K562 (cell line): Measurements from ENCODE around the gene ANK3. TPM values are rescaled to one million over a fixed set of nuclear protein-coding genes. Genes with fewer than 3 reads are reported as not detected.
A peak's percentile ranks its signal among the peaks of the same experiment; 100 is the strongest.

Source experiments
- ATAC-seq: fragments of 200-7000 bp; cut with Tn5 transposase; 3 replicates; pipeline ENCODE4 v1.9.1; 2020; ENCODE audit warnings: moderate library complexity
- BruUV-seq: library from RNA; stranded (reverse); fragments of 400-500 nt; replicated peaks from 2 replicates; lab custom pipeline; 2021; lab: Mats Ljungman, UMichigan
- CTCF ChIA-PET: fragments of 300-600 bp; formaldehyde crosslinking; extraction: SDS; loops from one replicate; lab custom pipeline; 2021; ENCODE audit warnings: low intra/inter-chr PET ratio; lab: Yijun Ruan, JAX
- POLR2A ChIA-PET: fragments of 300-600, 350-650 bp; sonication (Branson Sonifier 250); formaldehyde crosslinking; extraction: SDS; loops from one replicate; lab custom pipeline; 2021; ENCODE audit warnings: antibody characterized with exemption, inconsistent platforms; lab: Yijun Ruan, JAX
- DNase-seq, 4 experiments: peaks; one replicate each; pipeline versions ENCODE4 v3.0.0 to v3.0.0-alpha.2; 2011 to 2018; ENCODE audit warnings: low spot score in 3 of 4, mixed read lengths in 3 of 4; ENCODE audit errors: extremely low read depth in 1 of 4
- FAIRE-seq: peaks from 2 replicates; lab custom pipeline; 2011; peaks lifted over from hg19 to GRCh38; lab: Jason Lieb, UNC
- H2AFZ ChIP-seq: 2 replicates; pipeline ENCODE4 v1.6.0; 2011; ENCODE audit warnings: low read depth, low read length, control low read depth, inconsistent platforms
- H3K27ac ChIP-seq: fragments of 200-600 bp; 3 replicates; pipeline ENCODE4 v1.8.0; 2011; ENCODE audit warnings: low read depth, mild to moderate bottlenecking, control low read depth, inconsistent platforms, low read length, moderate library complexity, mixed read lengths; ENCODE audit errors: extremely low read depth
- H3K27me3 ChIP-seq, 2 experiments: fragments of 300-600 bp in 1 of 2; 2 replicates in 1 of 2; 3 replicates in 1 of 2; pipeline versions ENCODE4 v1.6.0 to v1.8.0; 2011; ENCODE audit warnings: inconsistent platforms in 2 of 2, low read length in 2 of 2, mild to moderate bottlenecking in 1 of 2, mixed read lengths in 1 of 2, moderate library complexity in 1 of 2; ENCODE audit not compliant: control insufficient read depth in 2 of 2, insufficient read depth in 2 of 2
- H3K36me3 ChIP-seq: fragments of 300-600 bp; 3 replicates; pipeline ENCODE4 v1.8.0; 2011; ENCODE audit warnings: mild to moderate bottlenecking, low read length, inconsistent platforms; ENCODE audit not compliant: control insufficient read depth, insufficient read depth
- H3K4me1 ChIP-seq, 2 experiments: fragments of 200-600 bp in 1 of 2; replicated peaks in 1 of 2; 2 replicates in 1 of 2; 3 replicates in 1 of 2; pipeline versions ENCODE4 v1.5.1 to v1.8.0; 2011; ENCODE audit warnings: inconsistent platforms in 2 of 2, low read length in 2 of 2, mild to moderate bottlenecking in 1 of 2, mixed read lengths in 1 of 2, moderate library complexity in 1 of 2; ENCODE audit not compliant: control insufficient read depth in 2 of 2, insufficient read depth in 2 of 2
- H3K4me2 ChIP-seq: 2 replicates; pipeline ENCODE4 v1.6.1; 2011; ENCODE audit warnings: low read length, control low read depth, inconsistent platforms, mixed read lengths; ENCODE audit not compliant: insufficient read depth
- H3K4me3 ChIP-seq: fragments of 200-600 bp; sonication (generic), shearing (Covaris generic); 2 replicates; pipeline ENCODE4 v1.5.1; 2016; ENCODE audit warnings: control low read depth, inconsistent platforms
- H3K79me2 ChIP-seq: fragments of 200-600 bp; 3 replicates; pipeline ENCODE4 v1.8.0; 2011; ENCODE audit warnings: low read length, inconsistent platforms; ENCODE audit not compliant: control insufficient read depth, insufficient read depth
- H3K9ac ChIP-seq, 2 experiments: 2 replicates each; pipeline versions ENCODE4 v1.6.0 to v1.6.1; 2011; ENCODE audit warnings: low read depth in 2 of 2, low read length in 2 of 2, control low read depth in 1 of 2, inconsistent platforms in 1 of 2, mild to moderate bottlenecking in 1 of 2, mixed read lengths in 1 of 2; ENCODE audit not compliant: insufficient read depth in 1 of 2
- H3K9me1 ChIP-seq: one replicate; pipeline ENCODE4 v1.6.0; 2011; ENCODE audit warnings: inconsistent platforms, mild to moderate bottlenecking, low read length, moderate library complexity; ENCODE audit not compliant: control insufficient read depth, insufficient read depth
- H3K9me3 ChIP-seq: replicated peaks from 2 replicates; pipeline ENCODE4 v1.5.1; 2011; ENCODE audit warnings: low read depth, low read length, inconsistent platforms; ENCODE audit not compliant: control insufficient read depth, insufficient read depth
- H4K20me1 ChIP-seq: replicated peaks from 2 replicates; pipeline ENCODE4 v1.6.1; 2011; ENCODE audit warnings: low read length, inconsistent platforms, mixed read lengths; ENCODE audit not compliant: control insufficient read depth, insufficient read depth
- CXXC5 ChIP-seq: fragments of 250-450 bp; sonication (Bioruptor Pico); IDR thresholded peaks from 2 replicates; pipeline ENCODE4 v1.8.0; 2022; ENCODE audit warnings: inconsistent platforms, mild to moderate bottlenecking, moderate library complexity
- EP400 ChIP-seq: fragments of 450-650 bp; IDR thresholded peaks from 2 replicates; pipeline ENCODE4 v1.6.1; 2017; ENCODE audit warnings: antibody characterized with exemption, mild to moderate bottlenecking, moderate library complexity
- ESRRB ChIP-seq: fragments of 250-450 bp; sonication (Bioruptor Pico); IDR thresholded peaks from 2 replicates; pipeline ENCODE4 v1.5.0; 2020; ENCODE audit warnings: mild to moderate bottlenecking, moderate library complexity, borderline replicate concordance
- GATA2 ChIP-seq: sonication (generic); formaldehyde crosslinking; IDR thresholded peaks from 2 replicates; pipeline ENCODE4 v1.4.0; 2020; ENCODE audit warnings: mild to moderate bottlenecking, missing genetic modification reagents
- HDAC1 ChIP-seq, 2 experiments: fragments of 450-650 bp; IDR thresholded peaks; 2 replicates each; pipeline ENCODE4 v1.6.1; 2016 to 2017; ENCODE audit warnings: inconsistent platforms in 1 of 2, mild to moderate bottlenecking in 1 of 2, moderate library complexity in 1 of 2
- KDM5B ChIP-seq: fragments of 200-600 bp; sonication (generic); IDR thresholded peaks from 2 replicates; pipeline ENCODE4 v1.6.1; 2012; ENCODE audit warnings: low read depth, mild to moderate bottlenecking, moderate library complexity, low read length, control low read depth, inconsistent platforms; ENCODE audit not compliant: insufficient replicate concordance
- LEF1 ChIP-seq: fragments of 450-650 bp; IDR thresholded peaks from 2 replicates; pipeline ENCODE4 v1.6.1; 2016; ENCODE audit warnings: mild to moderate bottlenecking
- MAFG ChIP-seq: fragments of 450-650 bp; conservative IDR thresholded peaks from 2 replicates; pipeline ENCODE4 v1.6.1; 2016; ENCODE audit warnings: missing genetic modification characterization, missing compliant biosample characterization
- MAFK ChIP-seq: IDR thresholded peaks from 2 replicates; pipeline ENCODE4 v1.6.1; 2011; ENCODE audit warnings: low read length, improper control_type of control experiment
- MECOM ChIP-seq: fragments of 250-450 bp; sonication (Bioruptor Pico); IDR thresholded peaks from 2 replicates; pipeline ENCODE4 v1.8.0; 2022; ENCODE audit warnings: inconsistent platforms
- MEF2D ChIP-seq: conservative IDR thresholded peaks from 2 replicates; pipeline ENCODE4 v1.6.1; 2016; ENCODE audit warnings: low read depth, missing genetic modification characterization, missing compliant biosample characterization
- MXI1 ChIP-seq: IDR thresholded peaks from 2 replicates; pipeline ENCODE4 v1.6.1; 2011; ENCODE audit warnings: low read depth, mild to moderate bottlenecking, improper control_type of control experiment, low read length
- NCOA1 ChIP-seq: fragments of 450-650 bp; IDR thresholded peaks from 2 replicates; pipeline ENCODE4 v1.6.1; 2016; ENCODE audit warnings: low read depth
- RBM22 ChIP-seq: fragments of 200-400 bp; formaldehyde crosslinking; IDR thresholded peaks from 2 replicates; pipeline ENCODE4 v1.6.1; 2018; ENCODE audit warnings: low read length, low read depth; ENCODE audit not compliant: poor library complexity, severe bottlenecking
- TBL1XR1 ChIP-seq, 2 experiments: IDR thresholded peaks; 2 replicates each; pipeline ENCODE4 v1.6.1; 2012; ENCODE audit warnings: improper control_type of control experiment in 2 of 2, low read length in 2 of 2, mild to moderate bottlenecking in 1 of 2
- THRAP3 ChIP-seq: fragments of 450-650 bp; IDR thresholded peaks from 2 replicates; pipeline ENCODE4 v1.6.1; 2016; ENCODE audit warnings: mild to moderate bottlenecking, inconsistent platforms, borderline replicate concordance
- WGBS: fragments of 100-300 bp; shearing (Covaris generic); methylation state at CpG from one replicate; pipeline ENCODE4 v1.1.6; 2016; ENCODE audit warnings: low coverage, mixed read lengths; ENCODE audit not compliant: insufficient coverage; ENCODE audit errors: missing lambda C conversion rate; 5-methylcytosine and 5-hydroxymethylcytosine counted together
- in situ Hi-C: fragments of 300-500 bp; cut with MboI; formaldehyde crosslinking; loops from 4 replicates; pipeline ENCODE4 v1.15.0; 2018; ENCODE audit warnings: inconsistent platforms, mixed read lengths
- intact Hi-C: fragments of 100-400 bp; cut with micrococcal nuclease; formaldehyde crosslinking; loops from 2 replicates; pipeline ENCODE4 v1.14.2; 2022
- polyA plus RNA-seq, 8 experiments: library from polyadenylated mRNA; depleted of rRNA in 4 of 8; stranded (reverse) in 5 of 8; unstranded in 3 of 8; fragments of >200 nt; fragmentation: Nextera tagmentation in 2 of 8; fragmentation: Illumina TruSeq in 1 of 8; extraction: Ambion mirVana in 2 of 8; extraction: Trizol in 1 of 8; gene quantifications; 2 replicates each; pipeline versions ENCODE4 v1.2.1 to v1.2.3, GENCODE V29; 2011 to 2014; ENCODE audit warnings: inconsistent platforms in 1 of 8, missing spikeins in 1 of 8
- total RNA-seq, 7 experiments: library from RNA; depleted of rRNA in 6 of 7; stranded (reverse); fragments of >200 nt in 6 of 7; fragmentation: Illumina TruSeq in 2 of 7; extraction: Trizol in 2 of 7; gene quantifications; 2 replicates each; pipeline versions ENCODE4 v1.2.1 to v1.2.3, GENCODE V29; 2011 to 2021; ENCODE audit warnings: low replicate concordance in 1 of 7
- TF ChIP-seq, protein P1 (sequence below): sonication (generic); formaldehyde crosslinking; IDR thresholded peaks from 2 replicates; pipeline ENCODE4 v1.8.1; 2022; ENCODE audit warnings: missing genetic modification reagents

ANK3 gene
- total and polyA plus RNA-seq, 9 of the 15 experiments (the other 6 are each of a cell fraction or from before 2014, with no cell fraction given) = 10.0 to 32.3 (median 17.9) TPM

DNA sequence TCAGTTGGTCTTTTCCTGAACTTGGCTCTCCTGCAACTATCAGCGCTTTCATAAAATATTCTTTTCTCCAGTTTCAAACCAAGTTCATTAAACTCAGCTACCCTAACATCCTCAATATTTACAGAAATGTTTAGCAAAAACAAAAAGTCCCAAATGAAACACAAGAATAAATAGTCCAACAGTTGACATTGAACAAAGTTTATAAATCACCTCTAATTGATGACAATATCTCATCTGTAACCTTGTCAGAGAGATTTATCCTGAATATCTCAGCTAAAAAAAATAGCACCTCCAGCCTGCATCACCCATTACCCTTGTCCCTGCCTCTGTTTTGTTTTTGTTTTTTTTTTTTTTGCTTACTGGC, 76.1 kb downstream of the ANK3 start (continued):
- TF ChIP-seq MEF2D (tag) (0 out of 2 replicates have a peak, but pooled peaks have one; percentile 4), RBM22 (no peak), CXXC5 (CRISPR knock-in tag) (no peak; the same call in 1 of the 2 replicates), NCOA1 (0 out of 2 replicates have a peak, but pooled peaks have one; percentile 5)

GRCh38 chr10:60312818-60313588, 76.7 kb downstream of the ANK3 start:
- FAIRE-seq (peak; percentile 88), DNase-seq (peak; percentile 26 to 85 (median 58)), ATAC-seq (peak; percentile 79)
- Histone ChIP-seq H3K27ac (peak overlapping the region; percentile 85), H3K79me2 (no peaks in the 10 kb centered on the region), H3K4me1 (peaks cover 11 to 59% of the 10 kb centered on the region in 2 experiments), H3K4me2 (peak overlapping the region; percentile 52), H3K9me3 (no peaks in the 10 kb centered on the region), H3K9me1 (no peaks in the 10 kb centered on the region), H3K9ac (no peak overlapping the region), H4K20me1 (no peaks in the 10 kb centered on the region), H3K36me3 (no peaks in the 10 kb centered on the region), H3K27me3 (no peaks in the 10 kb centered on the region), H3K4me3 (no peak overlapping the region), H2AFZ (peak overlapping the region; percentile 61)
- no TSS peak for BruUV-seq
- intact Hi-C loops = no loop called here
- ChIA-PET POLR2A (interaction anchor here (0.6 to 2.2 kb wide), 13 partner anchors 11 to 465 kb away, joined by 3 to 28 read pairs (median 4); partner anchors contain the start of genes CCDC6 and CDK1), CTCF (no interaction called here)
- in situ Hi-C loops = no loop called here
- WGBS = 2% methylated on average over 6 of the region's 6 CpGs
- TF ChIP-seq LEF1 (peak; percentile 85), TBL1XR1 (IDR thresholded peaks at IDR 0.05; ENCODE audit: low read length in 2 of 2) (peak in 1 of 2 experiments; percentile 87; a peak in 2 of 4 replicates), KDM5B (peak; percentile 48), MAFK (peak; percentile 97), GATA2 (peak; percentile 56), HDAC1 (IDR thresholded peaks at IDR 0.05) (peak in 1 of 2 experiments; percentile 89; a peak in 2 of 4 replicates), ESRRB (CRISPR knock-in tag) (no peak), MAFG (tag) (peak; percentile 99), EP400 (peak; percentile 45; the same call in 1 of the 2 replicates), MXI1 (no peak), THRAP3 (0 out of 2 replicates have a peak, but pooled peaks have one; percentile 38), MECOM (peak; percentile 100)
- TF ChIP-seq, protein P1, sequence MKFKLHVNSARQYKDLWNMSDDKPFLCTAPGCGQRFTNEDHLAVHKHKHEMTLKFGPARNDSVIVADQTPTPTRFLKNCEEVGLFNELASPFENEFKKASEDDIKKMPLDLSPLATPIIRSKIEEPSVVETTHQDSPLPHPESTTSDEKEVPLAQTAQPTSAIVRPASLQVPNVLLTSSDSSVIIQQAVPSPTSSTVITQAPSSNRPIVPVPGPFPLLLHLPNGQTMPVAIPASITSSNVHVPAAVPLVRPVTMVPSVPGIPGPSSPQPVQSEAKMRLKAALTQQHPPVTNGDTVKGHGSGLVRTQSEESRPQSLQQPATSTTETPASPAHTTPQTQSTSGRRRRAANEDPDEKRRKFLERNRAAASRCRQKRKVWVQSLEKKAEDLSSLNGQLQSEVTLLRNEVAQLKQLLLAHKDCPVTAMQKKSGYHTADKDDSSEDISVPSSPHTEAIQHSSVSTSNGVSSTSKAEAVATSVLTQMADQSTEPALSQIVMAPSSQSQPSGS = no peak
